GM18907 (cell line): Measurements from ENCODE around the gene EPO.

Source experiments
- ATAC-seq: cut with Tn5 transposase; IDR thresholded peaks from one replicate; pipeline ENCODE4 v1.9.1; 2021; ENCODE audit warnings: mild to moderate bottlenecking, moderate library complexity; ENCODE audit not compliant: unreplicated experiment

EPO gene

GRCh38 chr7:100682991-100683658 lies 37.1 kb upstream of the EPO start:
- ATAC-seq = no peak

- no peak for ATAC-seq
These were observed 36.4 kb upstream of the EPO start for GRCh38 chr7:100683659-100684533.

- no peak for ATAC-seq
These were observed 35.7 kb upstream of the EPO start for GRCh38 chr7:100684534-100685042.

GRCh38 chr7:100685049-100685605 lies 35.1 kb upstream of the EPO start:
- no peak for ATAC-seq

- no peak for ATAC-seq
These were observed 34.6 kb upstream of the EPO start for GRCh38 chr7:100685631-100686145.

GRCh38 chr7:100686201-100686821 lies 34.0 kb upstream of the EPO start:
- ATAC-seq = no peak

GRCh38 chr7:100686822-100687211 lies 33.5 kb upstream of the EPO start:
- no peak for ATAC-seq

GRCh38 chr7:100687261-100687660 lies 33.0 kb upstream of the EPO start:
- ATAC-seq = no peak

GRCh38 chr7:100687751-100688300 lies 32.4 kb upstream of the EPO start:
- ATAC-seq = no peak

- no peak for ATAC-seq
These were observed 31.9 kb upstream of the EPO start for GRCh38 chr7:100688326-100688860.

GRCh38 chr7:100689230-100690135 lies 30.8 kb upstream of the EPO start:
- ATAC-seq = no peak

- ATAC-seq = no peak
These were observed 28.3 kb upstream of the EPO start for GRCh38 chr7:100691676-100692577.

- ATAC-seq = no peak
These were observed 27.7 kb upstream of the EPO start for GRCh38 chr7:100692578-100692961.

GRCh38 chr7:100693312-100694097 lies 26.8 kb upstream of the EPO start:
- peak; percentile 23 for ATAC-seq

- ATAC-seq = peak; percentile 39
These were observed 26.0 kb upstream of the EPO start, which contains the start of gene GIGYF1 for GRCh38 chr7:100694098-100694745. TSS of gene GIGYF1 (minus strand) at chr7:100694250. CDS start at chr7:100688238, 6,012 bp downstream.

GRCh38 chr7:100696123-100696521 lies 24.1 kb upstream of the EPO start:
- no peak for ATAC-seq

GRCh38 chr7:100699018-100699417 lies 21.2 kb upstream of the EPO start:
- no peak for ATAC-seq
